HG02885 (cell line): ENCODE measurements around the gene VWA3B.
"Not testable (repeated sequence)": the region's sequence is repeated elsewhere in the genome, so short reads cannot be mapped to it uniquely, and the experiment has no call there.

Experiments
- ATAC-seq: cut with Tn5 transposase; IDR thresholded peaks from one replicate; pipeline ENCODE4 v1.9.1; 2021; ENCODE audit warnings: mild to moderate bottlenecking; ENCODE audit not compliant: unreplicated experiment, poor library complexity

The VWA3B gene

DNA sequence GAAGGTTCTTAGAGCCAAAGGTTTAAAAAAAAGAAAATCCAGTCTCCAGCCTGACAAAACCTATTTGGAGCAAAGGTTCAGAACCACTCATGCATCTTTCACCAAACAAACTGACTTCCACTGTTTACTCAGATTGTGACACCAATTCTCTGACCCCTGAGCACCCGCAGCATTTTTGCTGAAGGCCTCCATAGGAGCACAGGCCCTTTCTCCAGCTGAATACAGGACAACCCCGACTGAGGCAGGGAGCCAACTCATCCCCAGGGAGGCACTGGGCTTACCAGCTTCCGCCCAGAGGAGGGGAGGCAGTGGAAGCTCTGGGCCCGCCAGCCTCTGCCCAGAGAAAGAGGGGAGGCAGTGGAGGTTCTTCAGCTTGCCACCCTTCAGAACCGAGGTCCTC, 208.3 kb downstream of the VWA3B start:
- ATAC-seq: no peak

DNA sequence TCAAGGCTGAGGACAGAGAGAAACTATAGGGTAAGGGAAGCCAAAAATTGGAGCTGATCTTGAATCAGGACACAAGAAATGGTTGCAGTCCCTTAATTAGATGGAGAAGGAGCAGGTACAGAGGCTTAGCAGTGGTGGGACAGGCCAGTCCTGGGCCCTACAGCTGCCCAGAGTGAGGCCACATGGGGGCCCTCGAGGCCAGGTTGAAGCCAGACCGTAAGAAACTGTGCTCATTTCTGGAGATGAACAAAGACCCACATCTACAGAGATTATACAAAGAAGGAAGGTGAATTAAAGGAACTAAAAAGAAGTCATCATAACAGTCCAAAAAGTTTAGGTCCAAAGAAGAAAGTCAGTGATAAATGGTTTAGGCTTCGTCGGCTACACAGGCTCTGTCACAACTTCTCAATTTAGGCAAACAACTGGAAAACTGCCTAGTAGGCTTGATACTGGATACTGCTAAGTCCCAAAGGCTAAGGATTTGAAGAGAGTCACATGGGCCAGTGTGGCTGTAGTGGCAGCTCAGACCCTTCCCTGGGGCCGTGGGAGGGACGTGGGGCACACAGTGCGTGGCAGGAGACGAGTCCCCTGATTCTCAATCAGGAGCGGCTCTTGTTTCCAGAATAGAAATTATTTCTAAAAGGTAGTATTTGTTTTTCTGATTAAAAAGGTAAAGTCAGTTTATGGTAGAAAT, 208.9 kb downstream of the VWA3B start:
- ATAC-seq: no peak

DNA sequence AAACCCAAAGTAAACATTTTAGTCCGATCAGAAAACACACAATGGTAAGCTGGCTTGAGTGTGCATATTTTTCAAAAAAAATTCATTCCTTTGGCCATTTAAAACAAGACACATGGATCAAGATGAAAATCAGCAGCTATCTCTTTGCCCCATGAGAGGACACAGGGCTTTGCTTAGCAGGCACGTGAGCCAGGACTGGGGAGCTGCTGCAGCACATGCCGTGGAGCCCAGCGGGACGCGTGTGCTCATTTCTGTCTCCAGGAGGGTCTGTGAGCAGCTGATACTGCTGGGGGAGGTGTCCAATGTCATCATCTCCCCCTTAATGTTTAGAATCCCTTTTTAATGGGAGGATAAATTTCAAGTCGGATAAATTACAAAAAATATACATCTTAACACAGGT, 209.5 kb downstream of the VWA3B start:
- no peak for ATAC-seq

DNA sequence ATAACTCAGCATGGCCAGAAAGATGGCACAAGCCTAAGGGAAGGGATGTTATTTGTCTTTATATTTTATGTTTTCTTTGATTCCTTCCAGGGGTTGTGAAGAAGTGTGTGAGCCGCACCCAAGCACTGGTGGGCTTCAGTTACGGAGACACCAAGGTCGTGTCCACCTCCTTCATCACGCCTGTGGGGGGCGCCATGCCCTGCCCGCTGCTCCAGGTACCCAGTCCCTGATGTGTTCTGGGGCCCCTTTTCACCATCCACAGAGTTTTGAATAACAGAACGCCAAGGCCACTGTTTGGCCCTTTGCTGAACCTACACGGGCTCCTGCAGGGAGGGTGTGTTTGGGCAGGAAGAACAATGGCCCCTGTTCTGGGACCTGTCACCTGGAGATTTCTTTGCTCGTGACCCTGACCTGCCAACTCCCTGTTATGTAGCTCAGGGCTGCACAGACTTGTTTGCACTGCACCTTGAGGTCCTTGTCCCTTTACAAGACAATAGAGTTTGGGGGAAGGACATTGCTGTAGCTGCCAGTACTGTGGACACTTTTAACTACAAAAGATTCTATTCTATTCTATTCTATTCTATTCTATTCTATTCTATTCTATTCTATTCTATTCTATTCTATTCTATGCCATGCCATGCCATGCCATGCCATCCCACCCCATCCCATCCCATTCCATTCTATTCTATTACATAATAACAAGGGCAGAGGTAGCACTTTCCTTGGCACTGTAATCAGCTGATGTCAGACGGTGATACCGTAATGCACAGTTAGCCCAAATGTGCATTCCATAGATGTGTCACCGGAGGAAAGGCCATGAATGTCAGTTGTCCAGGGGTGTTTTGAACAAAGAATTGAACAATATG, 211.1 kb downstream of the VWA3B start:
- no peak for ATAC-seq

DNA sequence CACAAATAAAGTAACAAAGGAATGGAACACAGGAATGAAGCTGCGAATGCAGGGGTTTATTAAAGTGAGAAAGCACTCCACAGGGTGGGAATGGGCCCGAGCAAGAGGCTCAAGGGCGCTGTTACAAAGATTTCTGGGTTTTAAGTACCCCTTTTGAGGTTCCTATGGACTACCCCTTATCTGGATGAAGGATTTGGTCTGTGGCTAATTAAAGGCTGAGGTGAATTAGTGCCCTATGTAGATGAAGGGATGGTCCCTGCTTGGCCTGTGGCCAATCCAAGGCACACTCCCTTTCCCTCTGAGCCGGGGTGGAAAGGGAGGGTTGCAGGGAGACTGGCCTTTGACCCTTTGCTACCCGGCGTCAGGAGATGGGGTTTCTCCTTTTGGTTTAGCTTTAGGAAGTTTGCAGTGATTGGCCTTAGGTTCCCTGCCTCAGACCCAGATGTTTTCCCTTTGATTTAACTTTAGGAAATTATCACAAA, 211.8 kb downstream of the VWA3B start:
- ATAC-seq: no peak

DNA sequence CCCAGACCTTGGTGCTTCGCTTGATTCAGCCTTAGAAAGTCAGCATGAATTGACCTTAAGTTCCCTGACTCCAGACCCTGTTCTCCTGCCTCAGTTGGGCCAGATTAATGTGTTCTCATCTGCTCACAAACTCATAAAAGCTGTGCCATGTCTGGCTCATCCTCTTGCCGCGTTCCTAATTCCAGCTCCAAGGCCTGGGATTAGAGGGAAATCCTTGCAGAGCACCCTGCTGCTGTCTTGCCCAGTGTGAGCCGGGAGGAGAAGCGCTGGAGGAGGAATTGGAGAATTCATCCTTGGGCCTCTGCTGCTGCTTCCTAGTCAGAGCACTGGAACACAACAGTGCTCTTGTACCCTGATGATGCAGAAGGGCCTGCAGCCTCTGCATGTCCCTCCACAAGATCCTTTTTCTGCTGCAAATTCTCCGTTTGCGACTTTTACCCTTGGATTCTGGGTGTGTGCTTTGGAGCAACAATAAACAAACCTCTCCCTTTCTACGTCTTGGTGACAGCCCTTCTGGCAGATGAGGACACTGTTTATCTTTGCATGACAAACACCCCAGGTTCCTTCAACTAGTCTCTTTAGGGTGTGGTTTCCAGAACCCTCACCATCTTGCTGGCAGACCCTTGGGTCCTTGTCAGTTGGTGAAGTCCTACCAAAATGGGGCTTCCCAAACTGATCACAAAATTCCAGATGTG, 212.4 kb downstream of the VWA3B start:
- ATAC-seq: no peak

DNA sequence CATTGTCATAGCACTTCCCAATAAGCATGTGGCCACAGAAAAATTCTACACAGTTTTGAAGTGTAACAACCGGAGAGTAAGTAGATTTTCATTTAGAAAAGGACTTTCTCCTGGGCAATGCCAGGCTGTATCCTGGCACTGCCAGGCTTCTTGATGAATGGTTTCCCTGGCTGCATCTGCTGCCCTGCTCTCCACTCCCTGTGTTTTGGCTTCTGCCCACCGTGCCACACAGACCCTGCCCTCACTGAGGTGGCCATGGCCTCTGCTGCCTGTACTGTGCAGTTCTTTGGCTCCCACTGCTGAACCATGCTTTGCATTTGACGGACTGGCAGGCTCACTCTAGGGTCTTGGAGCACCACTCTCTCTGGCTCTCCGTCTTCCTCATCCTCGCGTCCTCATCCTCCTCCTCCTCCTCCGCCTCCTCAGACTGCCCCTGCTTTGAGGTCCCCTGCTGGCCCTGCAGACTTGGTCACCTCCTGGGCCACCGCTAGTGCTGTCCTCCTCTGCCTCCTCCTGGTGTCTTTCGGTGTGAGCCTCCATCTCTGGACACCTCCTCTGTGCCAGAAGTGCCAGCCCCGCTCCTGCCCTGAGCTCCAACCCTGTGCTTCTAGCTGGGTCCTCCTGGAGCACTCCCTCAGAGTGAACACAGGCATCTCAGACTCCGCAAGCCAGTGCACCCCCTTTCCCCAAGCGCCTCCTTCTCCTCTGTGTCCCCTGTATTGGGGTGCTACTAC, 213.3 kb downstream of the VWA3B start:
- no peak for ATAC-seq

DNA sequence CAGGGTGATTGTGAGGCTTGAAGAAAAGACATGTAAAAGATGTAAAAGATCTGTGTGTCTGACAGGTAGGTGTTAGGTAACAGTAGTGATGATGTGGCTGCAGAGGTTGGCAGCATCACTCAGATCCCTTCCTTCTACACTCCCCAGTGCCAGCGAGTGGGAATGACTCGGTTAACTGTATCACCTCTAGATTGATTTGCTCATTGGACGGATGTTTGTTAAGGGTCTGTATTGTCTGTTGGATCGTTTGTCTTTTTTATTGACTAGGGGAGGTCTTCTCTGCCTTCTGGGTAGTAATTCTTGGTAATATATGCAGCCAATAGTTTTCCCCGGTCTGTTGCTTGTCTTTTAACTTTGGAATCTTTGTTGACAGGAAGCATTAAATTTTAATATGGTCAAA, 214.5 kb downstream of the VWA3B start:
- ATAC-seq: no peak

DNA sequence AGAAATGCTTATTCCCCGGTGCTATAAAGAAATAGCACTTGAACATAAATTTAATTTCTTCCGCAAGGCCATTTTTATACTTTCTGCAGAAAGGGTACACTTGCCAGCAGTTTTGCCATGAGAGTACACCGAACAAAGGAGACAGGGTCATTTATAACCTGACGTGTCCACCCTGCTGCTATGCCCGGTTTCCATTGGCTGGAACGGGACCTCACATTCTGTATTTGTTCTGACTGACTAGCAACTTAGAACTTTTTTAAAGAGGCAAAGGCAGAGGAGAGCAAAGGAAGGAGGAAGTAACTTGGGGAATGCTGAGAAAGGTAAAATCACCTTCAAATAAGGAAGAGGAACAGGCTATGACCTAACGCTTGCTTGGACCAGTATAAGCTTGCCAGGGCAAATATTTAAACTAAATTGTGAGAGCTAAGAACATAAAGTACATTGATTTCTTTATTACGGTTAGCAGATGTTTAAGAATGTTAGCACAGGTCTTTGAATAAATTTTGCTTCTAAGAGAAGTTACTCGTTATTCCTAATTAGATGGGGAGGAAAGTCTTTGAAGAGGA, 220.2 kb downstream of the VWA3B start:
- not testable (repeated sequence) for ATAC-seq

DNA sequence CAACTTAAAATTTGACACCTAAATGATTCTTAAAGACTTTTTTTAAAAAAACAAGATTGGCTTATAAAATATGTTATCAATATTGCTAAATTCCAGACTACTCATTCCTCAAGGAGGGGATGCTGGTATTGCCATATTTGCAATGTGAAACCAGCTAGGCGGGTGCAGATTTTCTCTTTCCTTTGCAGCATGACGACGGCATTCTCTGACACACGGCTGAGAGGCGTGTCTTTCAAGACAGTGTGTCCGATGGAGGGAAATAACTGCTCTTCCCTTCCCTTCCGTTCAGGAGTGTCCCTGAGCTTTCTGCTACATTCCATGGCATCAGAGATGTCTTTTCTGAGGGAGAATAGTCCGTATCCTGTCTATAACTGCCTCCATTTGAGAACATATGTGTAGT, 221.1 kb downstream of the VWA3B start:
- no peak for ATAC-seq

DNA sequence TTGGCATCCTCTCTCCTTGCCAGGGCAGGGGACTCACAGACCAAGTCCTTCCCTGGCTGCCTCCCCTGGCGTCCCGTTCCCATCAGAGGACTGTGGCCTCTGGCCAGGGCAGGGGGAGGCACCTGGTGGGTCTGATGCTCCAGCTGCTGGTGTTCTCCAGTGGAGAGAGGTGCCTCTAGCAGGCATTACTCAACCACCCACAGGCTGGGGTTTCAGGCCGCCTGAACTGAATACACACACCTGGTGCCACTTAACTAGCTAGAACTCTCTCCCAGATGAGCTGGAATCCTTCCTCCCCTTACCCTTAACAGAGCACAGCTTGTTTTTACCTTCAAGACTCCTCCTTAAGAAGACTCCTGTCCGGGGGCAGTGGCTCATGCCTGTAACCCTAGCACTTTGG, 221.6 kb downstream of the VWA3B start:
- ATAC-seq: no peak

DNA sequence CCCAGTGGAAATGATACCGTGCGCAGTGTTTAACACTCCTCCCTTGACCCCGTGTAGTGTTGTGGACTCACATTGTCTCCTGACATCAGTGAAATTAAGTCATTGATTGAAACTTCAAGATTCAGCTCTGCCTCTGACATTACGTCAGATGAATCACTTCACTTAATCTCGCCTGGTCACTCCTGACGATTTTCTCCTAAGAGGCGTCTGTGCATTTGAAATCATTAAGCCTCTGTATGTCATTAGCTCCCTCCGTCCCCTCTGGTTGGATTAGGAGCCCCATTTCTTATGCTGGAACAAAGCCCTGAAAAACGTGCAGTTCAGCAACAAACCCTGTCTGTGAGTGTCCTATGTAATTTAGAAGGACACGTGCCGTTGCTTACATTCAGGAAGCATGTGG, 222.6 kb downstream of the VWA3B start:
- ATAC-seq: no peak

DNA sequence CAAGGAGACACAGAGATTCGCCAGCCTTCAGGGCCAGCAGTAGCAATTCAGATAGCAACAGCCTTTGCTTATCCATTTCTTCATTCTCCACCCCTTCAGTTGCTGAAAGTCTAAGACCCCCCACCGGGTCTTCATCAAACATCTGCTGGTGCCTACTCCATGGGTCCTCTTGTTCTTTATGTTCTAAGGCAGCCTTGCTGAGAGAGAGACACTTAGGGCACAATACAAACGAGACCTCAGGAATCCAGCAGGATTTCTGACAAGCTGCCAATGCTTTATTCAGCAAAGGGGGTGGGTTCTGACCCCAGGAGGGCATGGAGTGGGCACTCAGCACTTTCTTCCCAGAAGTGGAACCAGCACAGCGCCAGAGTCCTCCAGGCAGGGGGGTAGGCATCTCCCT, 223.0 kb downstream of the VWA3B start:
- ATAC-seq: no peak

DNA sequence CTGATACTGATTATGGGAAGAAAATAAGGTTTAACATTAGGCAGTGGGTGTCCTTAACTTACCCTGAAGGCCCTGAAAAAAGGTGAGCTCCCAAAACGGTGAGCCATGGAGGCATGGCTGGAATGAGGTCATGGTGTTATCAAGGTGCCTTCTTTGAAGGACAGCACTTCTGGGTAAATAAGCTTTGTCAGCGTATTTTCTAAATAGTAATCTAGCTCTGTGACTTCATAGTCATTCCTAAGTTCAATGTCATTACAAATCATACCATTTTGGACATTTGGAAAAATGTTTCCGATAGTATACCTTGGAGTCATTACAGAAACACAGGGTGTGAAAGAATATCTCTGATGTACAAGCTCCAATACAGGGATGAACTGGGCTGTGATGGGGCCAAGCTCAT, 224.1 kb downstream of the VWA3B start:
- no peak for ATAC-seq

DNA sequence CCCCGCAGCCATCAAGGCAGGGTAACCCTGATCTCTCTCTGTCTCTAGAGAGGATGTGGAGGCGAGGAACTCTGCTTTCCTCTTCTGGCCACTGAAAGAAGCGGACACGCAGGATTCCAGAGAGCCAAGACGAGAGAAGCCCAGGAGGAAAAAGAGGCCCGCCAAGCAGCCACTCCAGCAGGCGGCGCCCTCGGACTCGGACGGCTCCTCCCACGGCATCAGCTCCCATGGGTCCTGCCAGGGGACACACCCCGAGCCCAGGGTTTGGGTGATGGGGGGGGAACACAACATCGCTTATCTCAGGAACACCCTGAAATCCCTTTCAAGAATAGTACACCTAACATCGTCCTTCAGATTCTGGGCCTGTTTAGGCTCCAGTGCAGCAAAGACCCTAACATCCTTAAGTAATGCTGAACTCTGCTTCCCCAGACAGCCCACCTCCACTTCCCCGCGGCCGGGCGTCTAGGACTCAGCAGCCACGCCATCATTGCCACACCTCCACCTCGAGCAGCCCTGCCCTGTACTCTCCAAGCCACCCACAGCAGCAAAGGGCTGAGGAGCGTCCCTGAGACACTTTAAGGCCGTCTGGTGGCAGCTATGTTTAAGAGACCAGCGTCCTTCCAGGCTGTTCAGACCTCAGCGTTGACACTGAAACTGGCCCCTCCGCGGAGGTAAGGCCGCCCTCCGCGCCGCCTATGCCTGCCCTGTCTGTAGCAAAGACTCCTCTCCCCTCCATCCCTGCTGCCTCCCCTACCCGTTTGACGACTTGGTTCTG, 225.0 kb downstream of the VWA3B start:
- no peak for ATAC-seq

DNA sequence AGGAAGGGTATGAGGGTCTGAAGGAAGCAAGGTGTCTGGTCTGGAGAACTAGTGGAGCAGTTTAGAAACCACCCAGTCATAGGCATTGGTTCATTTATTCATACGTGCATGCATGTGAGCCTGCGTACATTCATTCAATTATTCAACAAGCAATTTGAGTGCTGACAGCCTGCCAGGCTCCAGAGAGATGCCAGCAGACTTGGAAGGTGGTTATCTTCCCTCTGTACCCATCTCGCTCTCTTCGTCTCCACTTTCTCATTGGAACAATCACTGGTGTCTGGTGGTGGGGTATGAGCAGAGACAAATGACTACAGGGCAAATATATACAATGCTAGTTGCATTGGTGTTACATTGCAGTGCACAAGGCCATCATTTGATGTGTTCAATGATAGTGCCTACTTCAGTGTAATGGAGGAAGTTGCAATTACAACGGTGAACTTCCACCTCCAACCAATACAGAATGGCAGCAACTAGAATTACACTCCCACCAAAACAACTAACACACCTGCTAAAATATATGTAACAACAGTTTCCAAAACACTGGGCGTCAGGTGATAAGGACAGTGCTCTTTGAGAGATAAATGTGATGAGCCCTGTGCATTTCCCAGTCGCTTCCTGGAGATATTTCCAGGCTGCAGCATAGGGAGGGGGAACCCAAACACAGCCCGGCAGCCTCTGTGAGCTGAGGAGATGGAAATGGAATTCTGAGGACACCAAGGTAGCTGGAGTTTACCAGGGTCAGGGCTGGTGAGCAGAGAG, 226.7 kb downstream of the VWA3B start:
- ATAC-seq: no peak

DNA sequence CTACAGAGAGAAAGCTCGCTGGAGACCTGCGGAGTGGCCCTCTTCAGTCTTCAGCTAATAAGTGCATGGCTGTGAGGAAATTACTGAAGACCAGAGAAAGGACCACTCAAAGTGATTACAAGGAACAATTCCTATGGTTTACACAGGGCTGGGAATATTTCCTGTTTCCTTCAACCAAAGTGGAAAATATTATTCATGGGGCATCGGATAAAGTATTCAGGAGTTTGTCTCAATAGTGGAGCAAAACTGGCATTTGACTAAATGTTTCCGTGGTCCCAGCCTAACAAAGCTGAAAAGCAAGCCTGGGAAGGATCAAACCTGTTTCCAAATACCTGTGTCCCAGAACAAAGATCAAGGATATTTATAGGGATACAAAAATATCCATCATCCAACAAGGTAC, 227.3 kb downstream of the VWA3B start:
- no peak for ATAC-seq

DNA sequence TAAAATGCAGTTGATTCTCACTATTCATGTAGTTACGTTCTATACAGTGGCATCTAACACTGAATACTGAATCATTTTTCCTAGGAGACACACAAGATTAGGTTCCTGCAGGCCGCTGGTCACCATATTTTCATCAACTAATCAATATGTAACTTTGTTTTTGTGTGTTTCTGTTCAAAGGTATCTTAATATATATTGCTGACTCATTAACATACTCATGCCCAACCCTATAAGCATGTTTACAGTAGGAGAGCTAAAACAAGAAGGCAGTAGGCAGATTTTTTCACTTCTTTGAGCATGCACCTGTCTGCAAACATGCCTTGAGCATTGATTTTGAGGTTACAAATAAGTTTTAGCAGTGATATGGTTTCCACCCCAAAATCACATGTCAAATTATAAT, 229.0 kb downstream of the VWA3B start:
- ATAC-seq: no peak

DNA sequence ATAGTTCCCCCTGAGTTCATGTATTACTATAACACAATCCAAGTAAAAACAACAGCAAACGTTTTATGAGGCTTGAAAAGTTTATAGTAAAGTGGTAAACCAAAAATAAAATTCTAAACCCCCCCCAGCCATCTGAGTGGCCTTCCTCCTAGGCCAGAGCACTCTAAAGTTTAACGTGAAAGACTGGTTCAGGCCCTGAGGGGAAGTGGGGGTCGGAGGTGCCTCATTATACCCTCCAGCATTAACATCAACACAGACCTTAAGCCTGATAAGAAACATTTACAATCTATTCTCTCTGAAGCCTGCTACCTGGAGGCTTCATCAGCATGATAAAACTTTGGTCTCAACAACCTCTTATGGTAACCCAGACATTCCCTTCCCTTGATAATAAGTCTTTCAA, 230.2 kb downstream of the VWA3B start:
- ATAC-seq: no peak
